ENCODE measurements around the gene MAD2L2. TPM values are rescaled to one million over a fixed set of nuclear protein-coding genes. Genes with fewer than 3 reads are reported as not detected.

The MAD2L2 gene
- total and polyA plus RNA-seq, 9 donors = 13.0 to 35.9 (median 27.8) TPM

DNA sequence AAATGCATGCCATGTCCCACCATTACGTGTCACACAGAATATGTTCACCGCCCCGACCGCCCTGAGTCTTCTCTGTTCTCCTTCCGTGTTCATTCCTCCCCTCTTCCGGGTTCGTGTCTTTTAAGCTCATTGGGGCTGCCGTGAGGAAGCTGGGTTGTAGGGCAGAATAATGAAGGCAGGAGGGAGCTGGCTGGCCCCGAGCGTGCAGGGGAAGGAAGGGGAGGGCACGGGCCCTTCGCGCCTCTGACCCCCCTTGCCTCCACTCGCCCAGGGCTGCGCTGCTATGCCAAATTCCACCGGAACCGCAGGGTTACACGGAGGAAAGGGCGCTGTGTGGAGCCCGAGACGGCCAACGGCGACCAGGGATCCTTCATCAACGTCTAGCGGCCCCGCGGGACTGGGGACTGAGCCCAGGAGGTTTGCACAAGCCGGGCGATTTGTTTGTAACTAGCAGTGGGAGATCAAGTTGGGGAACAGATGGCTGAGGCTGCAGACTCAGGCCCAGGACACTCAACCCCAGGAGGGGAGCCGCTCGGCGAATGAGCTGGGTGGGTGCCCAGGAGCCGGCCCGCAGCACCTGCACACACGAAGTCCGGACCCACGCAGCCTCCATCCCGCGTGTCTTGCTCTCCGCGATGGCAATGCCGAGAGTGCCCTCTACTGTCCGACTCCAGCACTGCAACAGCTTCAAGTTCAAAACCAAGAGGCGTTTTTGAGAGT is 38.5 kb upstream of the MAD2L2 start:
- TF ChIP-seq, protein P1, sequence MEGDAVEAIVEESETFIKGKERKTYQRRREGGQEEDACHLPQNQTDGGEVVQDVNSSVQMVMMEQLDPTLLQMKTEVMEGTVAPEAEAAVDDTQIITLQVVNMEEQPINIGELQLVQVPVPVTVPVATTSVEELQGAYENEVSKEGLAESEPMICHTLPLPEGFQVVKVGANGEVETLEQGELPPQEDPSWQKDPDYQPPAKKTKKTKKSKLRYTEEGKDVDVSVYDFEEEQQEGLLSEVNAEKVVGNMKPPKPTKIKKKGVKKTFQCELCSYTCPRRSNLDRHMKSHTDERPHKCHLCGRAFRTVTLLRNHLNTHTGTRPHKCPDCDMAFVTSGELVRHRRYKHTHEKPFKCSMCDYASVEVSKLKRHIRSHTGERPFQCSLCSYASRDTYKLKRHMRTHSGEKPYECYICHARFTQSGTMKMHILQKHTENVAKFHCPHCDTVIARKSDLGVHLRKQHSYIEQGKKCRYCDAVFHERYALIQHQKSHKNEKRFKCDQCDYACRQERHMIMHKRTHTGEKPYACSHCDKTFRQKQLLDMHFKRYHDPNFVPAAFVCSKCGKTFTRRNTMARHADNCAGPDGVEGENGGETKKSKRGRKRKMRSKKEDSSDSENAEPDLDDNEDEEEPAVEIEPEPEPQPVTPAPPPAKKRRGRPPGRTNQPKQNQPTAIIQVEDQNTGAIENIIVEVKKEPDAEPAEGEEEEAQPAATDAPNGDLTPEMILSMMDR (IDR thresholded peaks at IDR 0.05) = peak; percentile 78 to 88 (median 86)
- no peak for TF ChIP-seq POLR2A (IDR thresholded peaks at IDR 0.05)
- Histone ChIP-seq H3K9me3 (no peaks in the 10 kb centered on the region), H3K36me3 (no peaks in the 10 kb centered on the region), H3K27ac (no peak overlapping the region), H3K4me3 (peak overlapping the region; percentile 10), H3K4me1 (ENCODE audit: insufficient read depth) (no peaks in the 10 kb centered on the region), H3K27me3 (no peaks in the 10 kb centered on the region)
- 6 to 10% (median 8%) methylated on average over 44 of the region's 44 CpGs for WGBS, 3 donors
- peak; percentile 78 to 90 (median 88) for DNase-seq
- intact Hi-C loops (cut with DNase I) = loop anchor here (5.0 to 10.0 kb wide), 4 partner anchors 37 to 67 kb away; partner anchors contain the start of genes FBXO2 (in 2 of the 4), FBXO44 (in 2 of the 4), FBXO6 (in 2 of the 4) and MAD2L2 (in 1 of the 4)

DNA sequence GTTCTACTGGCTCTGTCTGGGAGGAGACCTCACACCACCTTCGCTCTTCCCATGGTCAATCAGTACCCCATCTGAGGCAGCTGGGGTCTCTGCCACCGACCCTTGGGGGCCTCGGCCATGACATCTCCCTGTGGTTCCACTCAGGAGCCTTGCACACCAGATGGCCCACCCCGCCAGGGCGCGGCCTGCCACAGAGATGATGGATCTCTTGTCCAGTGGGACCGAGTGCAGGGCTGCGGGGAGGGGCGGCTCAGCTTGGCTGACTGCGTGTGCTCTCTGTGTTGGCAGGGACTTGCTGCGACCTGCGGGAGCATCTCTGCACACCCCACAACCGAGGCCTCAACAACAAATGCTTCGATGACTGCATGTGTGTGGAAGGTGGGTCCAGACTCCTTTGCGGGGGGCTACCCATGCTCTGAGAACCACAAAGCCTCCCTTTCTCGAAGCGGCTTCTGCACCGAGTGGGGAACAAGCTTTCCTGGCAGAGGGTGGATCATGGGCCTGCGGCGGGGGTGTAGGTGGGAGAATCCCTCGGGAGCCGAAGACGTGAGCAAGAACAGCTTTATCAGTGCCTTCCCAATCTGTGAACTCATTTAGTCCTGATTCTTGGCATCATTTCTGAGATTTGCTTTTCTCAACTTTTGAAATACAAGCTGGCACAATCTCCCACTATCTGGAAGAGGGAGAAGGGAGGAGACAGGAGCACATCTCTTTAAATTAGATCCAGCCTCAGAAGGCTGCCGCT is 34.1 kb upstream of the MAD2L2 start:
- TF ChIP-seq, protein P1 (IDR thresholded peaks at IDR 0.05) = no peak
- TF ChIP-seq EP300 (IDR thresholded peaks at IDR 0.05) (no peak), POLR2A (IDR thresholded peaks at IDR 0.05) (no peak)
- 38 to 50% (median 48%) methylated on average over 21 to 24 of the region's 24 CpGs for WGBS, 3 donors
- intact Hi-C loops (cut with DNase I) = loop anchor here in 3 of 4 donors (5.0 to 10.0 kb wide), 3 partner anchors 33 to 63 kb away; partner anchors contain the start of genes FBXO2 (in 2 of the 3), FBXO44 (in 2 of the 3) and MAD2L2 (in 1 of the 3)

GRCh38 chr1:11713095-11713494 is 32.1 kb upstream of the MAD2L2 start:
- Histone ChIP-seq H3K4me3 (no peak overlapping the region), H3K27me3 (no peaks in the 10 kb centered on the region), H3K4me1 (ENCODE audit: insufficient read depth) (no peaks in the 10 kb centered on the region), H3K27ac (no peak overlapping the region), H3K9me3 (no peaks in the 10 kb centered on the region), H3K36me3 (no peaks in the 10 kb centered on the region)
- 75 to 79% (median 78%) methylated on average over 11 of the region's 11 CpGs for WGBS, 3 donors
- intact Hi-C loops (cut with DNase I) = loop anchor here in 1 of 4 donors (10.0 kb wide), 1 partner anchor 58 kb away; the partner anchor contains the start of genes FBXO2 and FBXO44
- DNase-seq = no peak
- TF ChIP-seq, protein P1 (IDR thresholded peaks at IDR 0.05) = no peak
- TF ChIP-seq POLR2A (IDR thresholded peaks at IDR 0.05) (no peak), EP300 (IDR thresholded peaks at IDR 0.05) (no peak)

More for the DNA sequence above, 34.1 kb upstream of the MAD2L2 start:
- Histone ChIP-seq H3K9me3 (no peaks in the 10 kb centered on the region), H3K36me3 (no peaks in the 10 kb centered on the region), H3K4me3 (no peak overlapping the region), H3K27ac (no peak overlapping the region), H3K4me1 (ENCODE audit: insufficient read depth) (no peaks in the 10 kb centered on the region), H3K27me3 (no peaks in the 10 kb centered on the region)
- DNase-seq = no peak

DNA sequence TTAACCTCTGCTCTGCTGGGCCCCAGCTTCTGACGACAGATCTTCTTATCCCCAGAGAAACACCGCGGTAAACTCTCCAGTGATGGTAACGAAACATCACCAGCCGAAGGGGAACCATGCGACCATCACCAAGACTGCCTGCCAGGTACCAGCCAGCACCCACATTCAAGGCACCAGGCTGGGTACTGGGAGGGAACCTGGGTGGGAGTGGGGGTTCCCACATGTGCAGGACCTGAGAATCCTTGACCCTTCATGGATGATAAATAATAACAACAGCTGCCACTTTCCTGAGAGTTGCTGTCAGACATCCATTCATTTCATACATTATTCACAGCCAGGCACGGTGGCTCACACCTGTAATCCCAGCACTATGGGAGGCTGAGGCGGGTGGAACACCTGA is 31.3 kb upstream of the MAD2L2 start:
- intact Hi-C loops (cut with DNase I) = loop anchor here in 1 of 4 donors (10.0 kb wide), 1 partner anchor 57 kb away; the partner anchor contains the start of genes FBXO2 and FBXO44
- H3K4me1 ChIP-seq (ENCODE audit: insufficient read depth) = no peaks in the 10 kb centered on the region
- WGBS, 3 donors = 86 to 89% (median 89%) methylated on average over 8 of the region's 8 CpGs
- no peaks in the 10 kb centered on the region for H3K36me3 ChIP-seq
- no peak for DNase-seq
- H3K27me3 ChIP-seq = no peaks in the 10 kb centered on the region
- no peak overlapping the region for H3K4me3 ChIP-seq
- TF ChIP-seq EP300 (IDR thresholded peaks at IDR 0.05) (no peak), POLR2A (IDR thresholded peaks at IDR 0.05) (no peak)
- TF ChIP-seq, protein P1 (IDR thresholded peaks at IDR 0.05) = no peak
- H3K9me3 ChIP-seq = no peaks in the 10 kb centered on the region
- no peak overlapping the region for H3K27ac ChIP-seq

Measured in ovary (tissue), 9 donors.